SK-N-MC (cell line): ENCODE data around the gene KLRK1.
"Not testable (repeated sequence)": the region's sequence is repeated elsewhere in the genome, so short reads cannot be mapped to it uniquely, and the experiment has no call there.

Experiments
- EZH2 ChIP-seq: fragments of 200-600 bp; sonication (generic); IDR thresholded peaks from one replicate; pipeline ENCODE4 v1.6.1; 2017; ENCODE audit warnings: antibody characterized with exemption
- POLR2AphosphoS5 ChIP-seq: IDR thresholded peaks from 2 replicates; pipeline ENCODE4 v1.6.1; 2012; ENCODE audit warnings: mild to moderate bottlenecking, low read depth, low read length, borderline replicate concordance

- not testable (repeated sequence) for TF ChIP-seq POLR2AphosphoS5, EZH2
Measured at GRCh38 chr12:10420334-10420733, 30.5 kb upstream of the KLRK1 start, which contains the start of gene KLRC3.
